Calu3 (cell line): ENCODE results near the gene GUCA2A. TPM values are rescaled to one million over a fixed set of nuclear protein-coding genes. Genes with fewer than 3 reads are reported as not detected.

Experiments used
- BruUV-seq: library from RNA; stranded (reverse); fragments of 400-500 nt; replicated peaks from 2 replicates; lab custom pipeline; 2021; lab: Mats Ljungman, UMichigan
- CTCF ChIA-PET: fragments of 300-600 bp; sonication (Branson Sonifier 250); formaldehyde crosslinking; loops from one replicate; lab custom pipeline; 2022; ENCODE audit warnings: antibody characterized with exemption; lab: Charles Lee
- DNase-seq: peaks from one replicate; pipeline ENCODE4 v3.0.0; 2022
- H3K27ac Mint-ChIP-seq: one replicate; pipeline ENCODE4 v1.8.0; 2022; ENCODE audit warnings: mixed read lengths; ENCODE audit not compliant: unreplicated experiment
- H3K27me3 Mint-ChIP-seq: one replicate; pipeline ENCODE4 v1.8.0; 2022; ENCODE audit warnings: mixed read lengths; ENCODE audit not compliant: unreplicated experiment
- H3K36me3 Mint-ChIP-seq: one replicate; pipeline ENCODE4 v1.8.0; 2022; ENCODE audit warnings: mild to moderate bottlenecking, moderate library complexity, mixed read lengths; ENCODE audit not compliant: insufficient read depth, unreplicated experiment
- H3K4me1 Mint-ChIP-seq: one replicate; pipeline ENCODE4 v1.8.0; 2022; ENCODE audit warnings: mild to moderate bottlenecking, low read depth, mixed read lengths; ENCODE audit not compliant: unreplicated experiment
- H3K4me3 Mint-ChIP-seq: one replicate; pipeline ENCODE4 v1.8.0; 2022; ENCODE audit warnings: mild to moderate bottlenecking, low read depth, moderate library complexity, mixed read lengths; ENCODE audit not compliant: unreplicated experiment
- H3K9me3 Mint-ChIP-seq: one replicate; pipeline ENCODE4 v1.8.0; 2022; ENCODE audit warnings: low read depth, mixed read lengths; ENCODE audit not compliant: unreplicated experiment
- CTCF ChIP-seq: fragments of 200-600 bp; IDR thresholded peaks from one replicate; pipeline ENCODE4 v1.8.0; 2022; ENCODE audit warnings: antibody characterized with exemption; ENCODE audit not compliant: unreplicated experiment
- intact Hi-C: fragments of 100-400 bp; cut with micrococcal nuclease; formaldehyde crosslinking; loops from one replicate; pipeline ENCODE4 v1.10.0; 2022; ENCODE audit not compliant: unreplicated experiment
- total RNA-seq: library from RNA; stranded (reverse); gene quantifications from 2 replicates; pipeline ENCODE4 v1.2.3, GENCODE V29; 2022

The GUCA2A gene
- total RNA-seq, 1 experiment from 2014 or later = not detected

- Mint-ChIP-seq H3K27me3 (no peaks in the 10 kb centered on the region), H3K27ac (no peak overlapping the region), H3K4me3 (no peak overlapping the region), H3K36me3 (peaks cover 10% of the 10 kb centered on the region), H3K9me3 (no peaks in the 10 kb centered on the region), H3K4me1 (peaks cover 47% of the 10 kb centered on the region)
- TF ChIP-seq CTCF = no peak
- no peak for DNase-seq
- BruUV-seq = no TSS peak
- intact Hi-C loops = no loop called here
- CTCF ChIA-PET = no interaction called here
These were observed 3.3 kb upstream of the GUCA2A start for GRCh38 chr1:42167611-42168390.

- CTCF ChIA-PET = interaction anchor here (1.0 to 1.6 kb wide), 4 partner anchors 9 to 363 kb away, joined by 3 to 7 read pairs (median 4); no protein-coding TSS in a partner anchor
- Mint-ChIP-seq H3K27ac (peak overlapping the region; percentile 46), H3K9me3 (peaks cover 3% of the 10 kb centered on the region), H3K27me3 (no peaks in the 10 kb centered on the region), H3K36me3 (peaks cover 6% of the 10 kb centered on the region), H3K4me3 (peak overlapping the region; percentile 39), H3K4me1 (peaks cover 39% of the 10 kb centered on the region)
- no peak for TF ChIP-seq CTCF
- peak; percentile 95 for DNase-seq
- intact Hi-C loops = no loop called here
- no TSS peak for BruUV-seq
These were observed 1.1 kb upstream of the GUCA2A start for GRCh38 chr1:42165511-42166210.

GRCh38 chr1:42163536-42164503, 725 bp downstream of the GUCA2A start:
- no peak for TF ChIP-seq CTCF
- Mint-ChIP-seq H3K36me3 (peaks cover 6% of the 10 kb centered on the region), H3K27ac (no peak overlapping the region), H3K4me1 (peaks cover 39% of the 10 kb centered on the region), H3K27me3 (no peaks in the 10 kb centered on the region), H3K9me3 (peaks cover 5% of the 10 kb centered on the region), H3K4me3 (no peak overlapping the region)
- BruUV-seq = no TSS peak
- intact Hi-C loops = no loop called here
- CTCF ChIA-PET = no interaction called here
- no peak for DNase-seq

- no peak for DNase-seq
- H3K4me1 Mint-ChIP-seq = peaks cover 37% of the 10 kb centered on the region
- peaks cover 5% of the 10 kb centered on the region for H3K9me3 Mint-ChIP-seq
- H3K4me3 Mint-ChIP-seq = no peak overlapping the region
- CTCF ChIA-PET = no interaction called here
- no peaks in the 10 kb centered on the region for H3K27me3 Mint-ChIP-seq
- intact Hi-C loops = no loop called here
- H3K27ac Mint-ChIP-seq = no peak overlapping the region
- BruUV-seq = no TSS peak
- no peak for TF ChIP-seq CTCF
- peaks cover 6% of the 10 kb centered on the region for H3K36me3 Mint-ChIP-seq
These were observed 1.4 kb downstream of the GUCA2A start for GRCh38 chr1:42163114-42163513.
